Adrenal gland (tissue), 12 donors: ENCODE data around the gene TAF6. TPM values are rescaled to one million over a fixed set of nuclear protein-coding genes. Genes with fewer than 3 reads are reported as not detected.
A peak's percentile ranks its signal among the peaks of the same experiment; 100 is the strongest.

ENCODE experiments used
- DNase-seq, 7 donors: peaks; one replicate each; pipeline ENCODE4 v3.0.0-alpha.2; 2019 to 2020
- H3K27ac ChIP-seq, 5 donors: fragments of 200-600 bp; sonication (generic) in 4 of 5; 1 replicate in 3 of 5; 2 replicates in 2 of 5; pipeline versions ENCODE4 v1.5.1 to v1.8.0; 2016 to 2020; ENCODE audit warnings: mild to moderate bottlenecking in 1 of 5
- H3K27me3 ChIP-seq: fragments of 200-600 bp; 2 replicates; pipeline ENCODE4 v1.8.0; 2021
- H3K36me3 ChIP-seq, 2 donors: fragments of 200-600 bp; replicated peaks in 1 of 2; 1 replicate in 1 of 2; 2 replicates in 1 of 2; pipeline versions ENCODE4 v1.5.1 to v1.8.0; 2018 to 2022
- H3K4me1 ChIP-seq, 2 donors: fragments of 200-600 bp; replicated peaks in 1 of 2; 1 replicate in 1 of 2; 2 replicates in 1 of 2; pipeline versions ENCODE4 v1.5.1 to v1.8.0; 2018 to 2021
- H3K4me3 ChIP-seq, 4 donors: fragments of 200-600 bp; sonication (generic) in 3 of 4; one replicate each; pipeline ENCODE4 v1.5.1; 2016 to 2018
- H3K9me3 ChIP-seq, 3 donors: fragments of 200-600 bp; sonication (generic) in 1 of 3; replicated peaks in 1 of 3; 1 replicate in 2 of 3; 2 replicates in 1 of 3; pipeline versions ENCODE4 v1.5.1 to v1.8.0; 2016 to 2021
- CTCF ChIP-seq, 6 experiments: fragments of 450-650 bp in 4 of 6; fragments of 200-600 bp in 2 of 6; sonication (generic) in 1 of 6; IDR thresholded peaks; 1 replicate in 5 of 6; 2 replicates in 1 of 6; pipeline versions ENCODE4 v1.5.1 to v1.8.0; 2016 to 2021; ENCODE audit warnings: antibody characterized with exemption in 6 of 6, mild to moderate bottlenecking in 2 of 6, moderate library complexity in 1 of 6
- POLR2A ChIP-seq, 2 donors: fragments of 450-650 bp; IDR thresholded peaks; one replicate each; pipeline ENCODE4 v1.6.1; 2017; ENCODE audit warnings: antibody characterized with exemption in 2 of 2, mild to moderate bottlenecking in 2 of 2, moderate library complexity in 1 of 2
- WGBS, 4 donors: extraction: QIAGEN DNeasy Blood & Tissue Kit in 2 of 4; methylation state at CpG; one replicate each; pipeline versions ENCODE4 v1.1.5 to v1.1.7; 2013 to 2017; 5-methylcytosine and 5-hydroxymethylcytosine counted together
- intact Hi-C, 2 donors: fragments of 100-400 bp; cut with DNase I; formaldehyde crosslinking; loops; one replicate each; pipeline versions ENCODE4 v1.14.1 to v1.15.0; 2022 to 2023
- polyA plus RNA-seq, 3 donors: library from polyadenylated mRNA; stranded (reverse); fragments of 200-250 nt in 2 of 3; fragments of 350-450 nt in 1 of 3; fragmentation: Illumina TruSeq in 1 of 3; extraction: RNeasy Lipid Tissue Mini Kit (QIAGEN cat#74804) in 1 of 3; gene quantifications; one replicate each; pipeline ENCODE4 v1.2.3, GENCODE V29; 2013 to 2014
- total RNA-seq, 9 donors: library from RNA; depleted of rRNA in 4 of 9; stranded (reverse); fragments of >200 nt in 4 of 9; fragments of 120-200 nt in 1 of 9; fragmentation: NEBNext Ultra II Directional in 1 of 9; extraction: Animal tissue kit (Norgen Biotek cat#: 25700) in 1 of 9; gene quantifications; one replicate each; pipeline versions ENCODE4 v1.1.0 to v1.2.4, GENCODE V29; 2013 to 2023
- donor health status: healthy with polysubstance abuse.
- donor health status: Bipolar disorder and iron deficiency.
- donor health status: DM: yes; HTN: yes; CAD: no.
- donor health status: DM: no; HTN: no; CAD: no.
- donor health status: DM: no; HTN: no; CAD: no.
- donor health status: DM: yes; HTN: yes; CAD: no.

Gene TAF6
- total and polyA plus RNA-seq, 12 donors, result 16.0 to 141 (median 68.7) TPM

DNA sequence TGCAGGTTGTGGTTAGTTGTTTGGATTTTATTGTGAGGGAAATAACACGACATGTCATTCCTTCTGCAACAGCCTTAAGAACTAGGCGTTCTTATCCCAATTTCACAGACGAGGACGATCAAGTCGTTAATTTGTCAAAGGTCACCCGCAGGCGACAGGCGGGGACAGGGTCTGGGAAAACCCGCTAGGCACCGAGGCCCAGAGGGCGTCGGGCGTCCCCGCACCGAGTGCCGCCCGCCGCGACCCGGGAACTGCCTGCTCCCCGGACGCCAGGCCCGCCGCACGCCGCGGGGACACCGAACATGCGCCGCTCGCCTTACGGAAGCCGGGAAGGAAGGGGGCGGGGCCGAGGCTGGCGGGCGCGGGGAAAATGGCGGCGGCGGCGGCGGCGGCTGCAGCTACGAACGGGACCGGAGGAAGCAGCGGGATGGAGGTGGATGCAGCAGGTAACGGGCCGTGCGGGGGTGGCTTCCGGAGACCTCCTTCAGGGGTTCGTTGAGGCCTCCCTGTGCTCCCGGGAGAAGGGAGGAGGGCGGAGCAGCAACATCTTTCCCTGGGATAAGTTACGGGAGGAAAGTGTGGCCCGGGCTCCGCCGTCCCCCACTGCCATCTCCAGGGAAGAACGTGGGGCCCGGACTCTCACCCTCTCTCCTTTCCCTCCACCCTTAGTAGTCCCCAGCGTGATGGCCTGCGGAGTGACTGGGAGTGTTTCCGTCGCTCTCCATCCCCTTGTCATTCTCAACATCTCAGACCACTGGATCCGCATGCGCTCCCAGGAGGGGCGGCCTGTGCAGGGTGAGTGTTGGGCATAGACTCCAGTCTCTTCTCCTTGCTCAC lies 30.3 kb downstream of the TAF6 start, which contains the start of gene COPS6:
COPS6 (plus strand) TSS at position 349 of the 837 bp plus-strand sequence; CDS start at position 371, 22 bp downstream.
- Histone ChIP-seq H3K9me3 (no peaks in the 10 kb centered on the region), H3K4me1 (peaks cover 9 to 27% of the 10 kb centered on the region in 2 donors), H3K4me3 (peak within 1 kb of the TSS; percentile 45 to 83 (median 70)), H3K36me3 (peaks cover 0 to 34% of the 10 kb centered on the region in 2 donors), H3K27me3 (no peaks in the 10 kb centered on the region), H3K27ac (peak within 1 kb of the TSS in 4 of 5 donors; percentile 72 to 88 (median 82))
- 0 to 1% (median 1%) methylated on average over 24 to 68 of the region's 68 CpGs for WGBS, 4 donors
- peak; percentile 77 to 89 (median 86) for DNase-seq
- intact Hi-C loops, result no loop called here
- TF ChIP-seq POLR2A (IDR thresholded peaks at IDR 0.05), result peak; percentile 48 to 69
- TF ChIP-seq CTCF (IDR thresholded peaks at IDR 0.05), result no peak

GRCh38 chr7:100088095-100088620 lies 31.0 kb downstream of the TAF6 start:
- Histone ChIP-seq H3K27ac (peak overlapping the region in 4 of 5 donors; percentile 72 to 88 (median 82)), H3K4me1 (peaks cover 9 to 27% of the 10 kb centered on the region in 2 donors), H3K27me3 (no peaks in the 10 kb centered on the region), H3K9me3 (no peaks in the 10 kb centered on the region), H3K4me3 (peak overlapping the region in 2 of 4 donors; percentile 80 to 83), H3K36me3 (peaks cover 0 to 28% of the 10 kb centered on the region in 2 donors)
- intact Hi-C loops, result no loop called here
- TF ChIP-seq CTCF (IDR thresholded peaks at IDR 0.05), result no peak
- TF ChIP-seq POLR2A (IDR thresholded peaks at IDR 0.05), result no peak
- WGBS, 4 donors, result 76 to 81% (median 79%) methylated on average over 9 to 11 of the region's 11 CpGs
- no peak for DNase-seq

DNA sequence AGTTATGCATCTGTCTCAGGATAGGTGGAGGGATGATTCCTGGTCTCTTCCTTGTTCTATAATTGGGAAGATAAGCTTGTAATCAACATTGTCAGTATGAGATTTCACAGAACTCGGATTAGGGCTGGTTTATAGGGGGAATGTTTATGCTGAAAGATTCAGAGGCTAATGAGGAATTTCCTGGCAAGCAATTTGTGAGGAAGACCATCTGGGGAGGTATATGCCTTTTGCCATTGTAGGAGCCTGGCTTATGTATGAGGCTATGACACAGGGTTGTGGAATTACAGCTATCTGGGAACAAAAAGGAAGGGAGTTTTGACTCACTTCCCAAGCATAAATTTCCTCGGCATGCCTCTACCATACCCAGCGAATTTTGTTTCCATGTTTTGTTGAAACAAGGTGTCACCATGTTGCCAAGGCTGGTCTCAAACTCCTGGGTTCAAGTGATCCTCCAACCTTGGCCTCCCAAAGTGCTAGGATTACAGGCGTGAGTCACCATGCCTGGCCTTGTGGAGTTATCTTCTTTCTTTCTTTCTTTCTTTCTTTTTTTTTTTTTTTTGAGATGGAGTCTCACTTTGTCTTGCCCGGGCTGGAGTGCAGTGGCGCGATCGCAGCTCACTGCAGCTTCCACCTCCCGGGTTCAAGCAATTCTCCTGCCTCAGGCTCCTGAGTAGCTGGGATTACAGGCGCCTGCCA lies 32.0 kb downstream of the TAF6 start:
- intact Hi-C loops, result no loop called here
- WGBS, 4 donors, result 54 to 71% (median 60%) methylated on average over 10 of the region's 10 CpGs

More for the DNA sequence above, 32.0 kb downstream of the TAF6 start:
- Histone ChIP-seq H3K4me3 (no peak overlapping the region), H3K27me3 (no peaks in the 10 kb centered on the region), H3K9me3 (no peaks in the 10 kb centered on the region), H3K27ac (peak overlapping the region in 2 of 5 donors; percentile 26 to 46), H3K4me1 (peaks cover 12 to 34% of the 10 kb centered on the region in 2 donors), H3K36me3 (peaks cover 0 to 18% of the 10 kb centered on the region in 2 donors)
- TF ChIP-seq CTCF (IDR thresholded peaks at IDR 0.05), result no peak
- no peak for TF ChIP-seq POLR2A (IDR thresholded peaks at IDR 0.05)
- peak in 2 of 7 donors; percentile 50 to 56 for DNase-seq
